ENCODE data around the gene SHOC2.

Gene SHOC2

DNA sequence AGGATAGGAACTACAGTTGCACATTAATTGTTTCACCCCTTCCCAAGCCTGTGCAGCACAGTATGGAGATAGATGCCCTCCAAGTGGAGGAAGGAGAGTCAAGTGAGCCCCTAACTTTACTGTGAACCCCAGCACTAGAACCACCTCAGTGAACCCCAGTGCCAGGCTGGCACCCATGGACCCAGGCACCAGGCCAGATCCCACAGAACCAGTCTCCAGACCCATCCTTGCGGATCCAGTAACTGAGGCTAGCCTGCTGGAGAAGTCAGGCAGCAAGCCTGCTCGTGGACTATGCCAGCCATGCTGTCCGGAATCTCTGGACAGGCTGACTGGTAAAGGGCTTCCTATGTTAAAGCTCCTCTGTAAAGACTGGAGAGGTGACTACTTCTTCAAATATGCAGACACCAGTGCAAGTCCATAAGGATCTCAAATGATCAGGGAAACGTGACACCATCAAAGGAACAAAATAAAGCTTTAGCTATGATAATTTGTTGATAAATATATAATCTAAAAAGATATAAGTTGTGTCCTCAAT, 27.7 kb downstream of the SHOC2 start:
- no peak for DNase-seq

DNA sequence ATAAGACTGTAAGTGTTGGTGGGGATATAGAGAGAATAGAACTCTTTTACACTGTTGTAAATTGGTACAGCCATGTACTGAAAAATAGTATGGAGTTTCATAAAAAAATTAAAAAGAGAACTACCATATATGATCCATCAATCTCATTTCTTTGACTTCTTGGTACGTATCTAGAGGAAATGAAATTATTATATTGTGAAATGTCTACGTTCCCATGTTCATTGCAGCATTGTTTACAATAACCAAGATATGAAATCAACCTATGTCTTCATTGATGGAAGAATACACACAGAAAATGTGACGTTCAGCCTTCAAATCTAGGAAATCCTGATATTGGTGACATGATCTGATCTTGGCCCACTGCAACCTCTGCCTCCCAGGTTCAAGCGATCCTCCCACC, 32.0 kb downstream of the SHOC2 start:
- no peak for DNase-seq

DNA sequence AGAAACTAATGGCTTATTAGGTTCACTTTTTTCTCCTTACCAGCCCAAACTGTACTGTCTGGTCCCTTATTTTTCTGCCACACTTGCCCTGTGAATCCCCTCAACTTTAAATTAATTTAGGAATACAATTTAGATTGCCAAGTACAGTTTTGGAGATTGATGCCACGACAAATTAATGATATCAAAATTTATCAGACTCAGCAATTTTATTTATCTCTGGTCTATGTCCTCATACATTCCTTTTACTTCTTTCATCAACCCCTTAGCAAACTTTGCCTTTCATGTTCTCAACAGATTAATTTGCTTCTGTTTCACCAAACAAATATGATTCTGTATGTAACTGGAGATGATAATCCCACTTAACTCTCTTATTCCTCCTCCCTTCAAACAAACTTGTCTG, 38.2 kb downstream of the SHOC2 start:
- DNase-seq, result no peak

DNA sequence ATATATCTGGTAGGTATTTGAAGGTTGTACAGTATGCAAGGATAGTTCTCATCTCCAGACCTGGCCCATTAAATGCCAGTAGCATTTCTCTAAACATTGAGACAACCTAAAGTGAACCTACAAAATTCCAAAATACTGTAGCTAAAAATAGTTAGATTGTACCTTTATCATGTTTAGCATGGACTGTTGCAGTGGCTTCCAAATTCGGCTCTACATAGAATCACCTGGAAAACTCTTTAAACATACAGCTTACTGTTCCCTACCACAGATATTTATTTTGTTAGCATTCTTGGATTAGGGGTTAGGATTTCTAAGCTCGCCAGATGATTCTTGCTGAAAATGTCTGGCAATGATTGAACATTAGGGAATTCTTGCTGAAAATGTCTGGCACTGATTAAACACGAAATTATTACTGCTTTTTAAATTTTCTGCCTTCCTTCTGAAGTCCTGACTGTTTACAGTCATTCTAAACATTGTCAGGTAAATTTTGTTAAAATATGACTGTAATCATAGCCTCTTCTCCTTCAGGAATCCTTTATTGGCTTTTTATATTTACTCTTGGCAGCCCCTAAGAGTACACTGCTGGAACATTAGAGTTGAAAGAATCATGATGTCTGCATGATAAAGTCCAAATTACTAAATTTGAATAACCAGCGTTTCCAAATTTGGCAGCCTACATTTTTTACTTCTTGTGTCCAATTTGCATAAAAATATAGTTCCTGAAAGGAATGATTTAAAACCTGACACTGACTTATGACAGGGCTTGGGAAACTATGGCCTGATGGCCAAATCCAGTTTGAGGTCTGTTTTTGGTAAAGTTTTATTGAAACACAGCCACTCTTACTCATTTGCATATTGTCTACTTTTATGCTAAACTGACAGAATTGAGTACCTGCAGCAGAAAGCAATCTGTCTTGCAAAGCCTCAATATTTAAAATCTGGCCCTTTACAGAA, 40.3 kb downstream of the SHOC2 start:
- no peak for DNase-seq

DNA sequence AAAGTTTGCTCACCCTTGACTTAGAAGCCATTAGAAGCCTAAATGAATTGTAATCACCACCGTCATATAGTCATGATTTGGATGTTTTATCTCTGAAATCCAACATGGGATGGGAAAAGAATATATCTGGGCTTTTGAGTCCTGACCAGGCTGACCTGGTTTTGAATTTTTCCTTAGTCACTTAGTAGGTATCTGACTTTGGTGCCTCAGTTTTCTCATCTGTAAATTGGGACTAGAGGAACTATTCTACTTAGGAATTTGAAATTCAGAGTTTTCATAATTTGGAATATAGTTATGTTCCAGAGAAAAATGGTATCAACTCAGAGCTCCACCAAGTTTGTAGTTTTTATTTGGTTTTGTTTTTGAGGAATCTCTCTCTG, 40.9 kb downstream of the SHOC2 start:
- DNase-seq, result no peak

DNA sequence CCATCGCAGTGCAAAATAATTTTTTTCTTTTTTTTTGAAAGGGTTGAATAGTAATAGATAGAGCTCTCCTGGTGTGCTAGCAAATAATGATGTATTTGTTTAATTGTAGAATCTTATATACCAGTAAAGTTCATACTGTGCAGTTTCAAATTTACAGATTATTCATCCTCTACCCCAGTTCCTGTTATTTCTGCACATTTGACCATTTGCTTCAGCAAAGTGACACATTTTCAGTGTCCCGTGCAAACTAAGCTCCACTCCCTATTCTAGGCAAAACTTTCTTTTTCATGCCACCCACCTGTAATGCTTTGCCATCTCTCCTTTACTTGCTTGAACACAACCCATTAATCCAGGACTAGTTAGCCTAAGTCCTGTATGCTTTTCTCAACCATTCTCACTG, 43.0 kb downstream of the SHOC2 start:
- no peak for DNase-seq

DNA sequence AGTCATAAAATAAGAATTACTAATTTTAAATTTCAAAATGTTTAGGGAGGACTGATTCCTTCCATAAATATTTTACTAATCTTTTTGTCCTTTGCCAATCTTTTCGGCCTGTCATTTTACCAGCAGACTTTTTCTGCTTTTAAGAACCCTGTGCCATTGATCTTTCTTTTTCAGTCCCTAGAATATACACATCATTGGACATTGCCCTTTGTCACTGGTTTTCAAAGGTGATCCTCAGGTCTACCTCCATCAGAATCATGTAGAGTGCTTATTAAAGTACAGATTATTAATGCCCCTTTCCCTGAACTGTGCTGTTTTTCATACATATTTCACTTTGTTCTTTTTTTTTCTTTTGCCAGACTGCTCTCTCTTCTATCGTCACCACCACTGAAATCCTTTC, 43.8 kb downstream of the SHOC2 start:
- DNase-seq, result no peak

DNA sequence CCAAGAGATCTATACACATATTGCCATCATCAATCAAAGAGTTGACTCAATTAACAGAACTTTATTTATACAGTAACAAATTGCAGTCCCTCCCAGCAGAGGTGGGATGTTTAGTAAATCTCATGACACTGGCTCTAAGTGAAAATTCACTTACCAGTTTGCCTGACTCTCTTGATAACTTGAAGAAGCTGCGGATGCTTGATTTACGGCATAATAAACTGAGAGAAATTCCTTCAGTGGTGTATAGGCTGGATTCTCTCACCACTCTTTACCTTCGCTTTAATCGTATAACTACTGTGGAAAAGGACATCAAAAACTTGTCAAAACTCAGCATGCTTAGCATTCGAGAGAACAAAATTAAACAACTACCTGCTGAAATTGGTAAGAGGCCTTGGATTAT, 45.3 kb downstream of the SHOC2 start:
- no peak for DNase-seq

DNA sequence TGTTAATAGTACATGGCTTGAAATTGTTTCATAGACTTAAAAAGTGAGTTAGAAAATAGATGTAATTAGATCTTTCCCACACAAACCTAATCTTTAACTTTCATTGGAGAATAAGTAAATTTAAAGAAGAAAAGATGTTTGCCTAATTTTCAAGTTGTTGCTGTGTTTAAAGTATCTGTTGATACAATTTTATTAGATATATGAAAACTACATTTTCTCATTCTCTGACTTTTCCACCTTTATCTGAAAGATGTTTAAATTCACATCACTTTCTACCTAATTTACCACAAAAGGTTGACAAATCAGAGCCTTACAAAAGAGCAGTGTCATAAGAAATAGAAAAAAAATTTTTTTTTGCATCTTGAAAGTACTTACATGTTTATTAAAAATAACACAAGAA, 45.8 kb downstream of the SHOC2 start:
- no peak for DNase-seq

DNA sequence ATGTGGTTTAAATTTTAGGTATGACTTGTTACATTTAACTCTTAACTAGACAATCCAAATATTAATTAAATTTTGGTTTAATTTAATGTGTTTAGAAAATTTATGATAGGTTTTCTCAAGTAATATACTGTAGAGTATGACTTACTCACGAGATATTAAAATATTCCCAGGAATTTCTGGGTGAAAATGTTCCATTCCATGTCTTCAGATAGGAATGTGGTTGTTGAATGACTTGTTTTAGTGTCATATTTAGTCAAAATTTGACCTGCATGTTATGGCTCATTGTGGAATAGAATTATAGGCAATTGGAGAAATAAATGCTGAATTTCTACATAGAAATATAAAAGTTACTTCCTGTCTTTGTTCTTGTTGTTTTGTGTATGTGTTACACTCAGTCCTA, 46.7 kb downstream of the SHOC2 start:
- no peak for DNase-seq

DNA sequence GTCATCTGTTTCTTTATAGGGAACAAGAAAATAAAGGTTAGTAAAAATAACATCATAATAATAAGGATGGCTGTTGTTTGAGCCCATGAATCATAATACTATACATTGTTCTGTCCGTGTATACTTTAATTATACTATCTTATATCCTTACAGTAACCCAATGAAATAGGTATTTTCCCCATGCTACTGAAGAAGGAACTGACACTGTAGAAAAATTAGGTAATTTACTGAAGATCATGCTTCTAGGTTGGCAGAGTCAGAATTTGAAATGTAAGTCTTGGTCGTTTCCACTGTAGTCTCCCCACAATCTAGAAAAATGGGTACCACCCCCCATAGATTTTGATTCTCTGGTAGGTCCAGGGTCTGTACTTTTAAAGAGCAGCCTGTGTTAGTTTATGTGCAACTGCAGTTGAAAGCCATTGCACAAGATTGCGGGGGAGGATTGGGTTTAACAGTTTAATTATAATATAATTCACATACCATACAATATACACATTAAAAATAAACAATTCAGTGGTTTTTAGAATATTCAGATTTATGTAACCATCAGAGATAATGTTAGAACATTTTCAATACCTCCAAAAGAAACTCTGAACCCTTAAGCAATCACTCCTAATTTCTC, 47.7 kb downstream of the SHOC2 start:
- DNase-seq, result no peak

DNA sequence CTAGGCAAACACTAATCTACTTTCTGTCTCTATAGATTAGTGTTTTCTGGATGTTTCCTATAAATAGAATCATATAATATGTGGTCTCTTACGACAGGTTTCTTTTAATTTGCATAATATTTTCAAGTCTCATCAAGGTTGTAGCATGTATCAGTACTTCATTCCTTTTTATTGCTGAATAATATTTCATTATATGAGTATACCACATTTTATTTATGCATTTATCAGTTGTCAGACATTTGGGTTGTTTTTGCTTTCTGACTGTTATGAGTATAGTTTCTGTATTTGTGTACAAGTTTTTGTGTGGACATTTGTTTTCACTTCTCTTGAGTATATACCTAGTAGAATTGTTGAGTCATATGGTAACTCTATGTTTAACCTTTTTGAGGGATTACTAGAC, 48.2 kb downstream of the SHOC2 start:
- no peak for DNase-seq

DNA sequence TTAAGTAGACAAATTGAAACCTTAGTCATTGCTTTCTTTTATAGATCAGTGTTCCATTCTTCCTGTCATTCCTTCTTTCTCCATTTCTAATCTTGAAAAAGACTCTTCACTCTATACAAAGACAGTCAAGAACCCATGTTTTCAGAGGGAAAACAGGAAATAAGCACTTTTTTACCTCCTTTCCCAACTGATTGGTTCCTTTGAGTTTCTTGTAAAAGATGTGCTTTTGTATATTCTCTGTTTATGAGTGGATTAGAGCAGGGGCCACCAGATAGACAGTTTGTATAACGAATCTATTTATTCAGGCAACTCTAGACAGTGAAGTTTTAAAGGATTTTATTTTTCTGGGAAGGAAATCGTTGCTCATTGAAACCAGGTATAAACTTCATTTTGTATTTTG, 49.8 kb downstream of the SHOC2 start:
- no peak for DNase-seq

DNA sequence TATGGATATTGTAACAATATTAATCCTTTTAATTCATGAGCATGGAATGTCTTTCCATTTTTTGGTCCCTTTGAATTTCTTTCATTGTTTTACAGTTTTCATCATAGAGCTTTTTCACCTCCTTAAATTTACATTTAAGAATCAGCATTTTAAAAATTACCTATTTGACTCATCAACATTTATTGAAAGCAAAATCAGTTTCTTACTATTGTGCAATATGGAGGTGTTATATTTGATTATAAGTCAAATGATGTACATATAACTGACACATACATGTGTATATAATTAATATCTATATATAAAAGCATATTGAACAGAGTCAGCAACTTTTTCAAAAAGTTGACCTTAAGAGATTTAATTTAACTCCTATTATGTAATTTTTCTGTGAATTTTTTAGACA, 52.2 kb downstream of the SHOC2 start:
- no peak for DNase-seq

DNA sequence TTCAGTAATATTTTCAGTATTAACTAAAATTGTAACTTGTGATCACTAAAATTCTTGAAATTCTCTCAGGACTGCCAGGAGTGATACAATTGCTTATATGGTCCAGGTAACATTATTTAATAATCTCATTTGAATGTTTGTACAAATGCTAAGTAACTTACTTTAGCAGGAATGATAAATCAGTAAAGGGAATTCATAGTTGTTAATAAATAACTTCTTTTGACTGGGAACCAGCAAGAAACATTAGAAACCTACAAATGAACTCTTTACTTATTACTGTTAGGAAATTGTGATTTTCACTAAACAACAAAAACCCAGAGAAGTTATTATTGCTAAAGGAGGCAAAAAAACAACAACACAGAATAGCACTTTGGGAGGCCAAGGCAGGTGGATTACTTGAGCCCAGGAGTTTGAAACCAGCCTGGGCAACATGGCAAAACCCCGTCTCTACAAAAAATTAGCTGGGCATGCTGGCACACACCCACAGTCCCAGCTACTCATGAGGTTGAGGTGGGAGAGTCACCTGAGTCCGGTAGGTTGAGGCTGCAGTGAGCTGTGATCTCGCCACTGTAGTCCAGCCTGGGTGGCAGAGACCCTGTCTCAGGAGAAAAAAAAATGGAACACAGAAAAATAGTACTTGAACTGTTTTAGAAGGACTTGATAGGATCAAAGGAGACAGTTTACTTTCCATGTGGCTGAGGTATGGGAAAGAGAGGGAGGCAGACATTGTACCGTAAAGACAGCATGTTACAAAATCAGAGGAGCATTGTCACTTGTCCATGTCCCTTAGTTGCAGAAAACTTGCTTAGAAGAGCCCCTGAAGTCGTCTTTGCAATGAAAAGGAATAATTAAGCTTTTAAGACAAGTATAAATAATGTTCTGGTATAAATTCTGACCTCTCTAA, 53.1 kb downstream of the SHOC2 start:
- DNase-seq, result no peak

DNA sequence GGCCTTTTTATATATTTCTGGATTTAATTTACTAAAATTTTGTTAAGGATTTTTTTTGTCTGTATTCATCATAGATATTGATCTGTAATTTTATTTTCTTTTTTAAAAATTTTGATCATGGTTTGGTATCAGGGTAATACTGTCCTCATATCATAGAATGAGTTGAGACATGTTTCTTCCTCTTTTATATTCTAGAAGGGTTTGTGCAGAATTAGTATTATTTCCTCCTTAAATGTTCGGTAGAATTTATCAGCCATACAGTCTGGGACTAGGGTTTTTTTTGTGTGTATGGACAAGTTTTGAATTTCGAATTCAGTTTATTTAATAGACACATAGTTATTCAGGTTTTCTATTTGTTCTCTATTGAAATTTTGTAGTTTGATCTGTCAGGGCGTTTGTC, 54.0 kb downstream of the SHOC2 start:
- DNase-seq, result no peak

DNA sequence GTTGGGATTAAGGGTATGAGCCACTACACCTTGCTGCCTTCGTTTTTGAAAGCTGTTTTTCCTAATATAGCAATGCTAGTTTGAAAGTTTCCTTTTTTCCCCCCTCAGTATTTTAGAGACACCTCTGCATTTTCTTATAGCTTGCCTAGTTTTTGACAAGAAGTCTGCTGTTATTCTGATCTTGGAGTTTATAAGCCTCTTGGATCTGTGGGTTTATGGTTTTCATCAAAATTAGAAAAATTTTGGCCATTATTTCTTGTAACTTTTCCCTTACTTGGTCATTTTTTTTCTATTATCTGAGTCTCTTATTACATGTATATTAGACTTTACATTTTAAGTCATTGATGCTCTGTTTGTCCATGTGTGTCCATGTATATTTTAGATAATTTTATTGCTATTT, 57.2 kb downstream of the SHOC2 start:
- no peak for DNase-seq

DNA sequence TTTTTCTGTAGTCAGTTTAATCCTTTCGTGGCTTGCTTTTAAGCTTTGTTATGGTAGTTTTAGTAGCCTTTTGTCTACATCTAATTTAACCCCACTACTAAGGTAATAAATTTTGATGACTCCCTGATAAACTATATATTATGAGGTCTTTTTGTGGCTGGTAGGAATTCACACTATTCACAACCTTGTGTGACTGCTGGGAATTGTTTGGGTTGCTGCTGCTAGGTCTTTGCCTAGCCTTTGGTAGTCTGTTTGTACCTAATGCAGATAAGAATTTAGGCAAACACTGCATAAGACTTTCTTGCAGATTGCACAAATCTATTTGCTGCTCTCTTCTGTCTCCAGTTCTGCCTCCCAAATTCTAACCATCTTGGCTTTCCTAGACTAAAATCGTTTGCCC, 58.3 kb downstream of the SHOC2 start:
- DNase-seq, result no peak

DNA sequence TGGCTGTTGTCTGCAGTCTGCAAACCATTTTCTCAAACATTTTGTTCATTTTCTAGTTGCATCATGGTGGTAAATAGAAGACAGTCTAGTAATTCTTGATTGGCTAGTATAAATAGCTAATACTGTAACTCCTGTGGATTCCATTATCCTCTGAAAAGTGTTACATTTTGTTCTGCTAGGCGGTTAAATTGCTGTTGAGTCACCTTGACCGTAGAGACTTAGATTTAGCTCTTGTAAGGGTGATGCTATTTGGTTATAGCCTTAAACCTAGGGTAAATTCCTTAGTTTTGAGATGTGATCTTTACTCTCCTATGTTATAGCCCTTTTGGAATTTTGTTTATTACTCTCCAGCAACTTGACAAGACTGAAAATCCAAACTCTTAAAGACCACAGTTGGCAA, 58.8 kb downstream of the SHOC2 start:
- no peak for DNase-seq

DNA sequence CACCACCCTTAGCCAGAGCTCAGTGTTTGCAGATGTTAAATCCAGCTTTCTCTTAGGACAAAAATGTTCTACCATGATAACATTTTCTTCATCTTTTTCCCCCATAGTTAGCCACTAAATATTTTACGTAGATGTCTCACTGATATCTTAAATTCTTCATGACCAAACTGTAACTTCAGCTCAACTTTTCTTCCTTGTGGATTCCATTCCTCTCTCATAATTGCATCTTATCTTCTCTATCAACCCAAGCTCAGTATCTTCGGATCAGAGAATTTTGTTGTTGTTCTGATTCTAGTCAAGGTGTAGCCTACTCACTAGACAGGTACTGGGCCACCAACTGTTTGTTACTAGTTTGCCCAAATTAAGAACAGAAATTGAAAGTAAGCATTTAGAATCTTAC, 60.2 kb downstream of the SHOC2 start:
- no peak for DNase-seq

DNA sequence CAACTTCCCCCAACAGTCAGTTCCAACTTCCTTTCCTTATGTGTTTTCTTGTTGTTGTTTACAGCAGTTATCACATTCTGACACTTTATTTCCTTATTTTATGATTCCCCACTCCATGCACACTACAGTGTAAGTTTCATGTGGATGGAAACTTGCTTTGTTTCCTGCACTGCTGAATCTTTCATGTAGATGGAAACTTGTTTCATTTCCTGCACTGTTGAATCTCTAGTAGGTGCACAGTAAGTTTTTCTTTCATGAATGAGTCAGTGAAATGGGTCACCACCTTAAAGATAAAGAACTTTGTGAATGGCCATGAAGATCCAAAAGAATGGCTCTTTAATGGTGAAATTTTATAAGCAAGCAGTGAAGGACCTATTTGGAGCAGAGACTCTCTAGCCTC, 61.4 kb downstream of the SHOC2 start:
- DNase-seq, result no peak

DNA sequence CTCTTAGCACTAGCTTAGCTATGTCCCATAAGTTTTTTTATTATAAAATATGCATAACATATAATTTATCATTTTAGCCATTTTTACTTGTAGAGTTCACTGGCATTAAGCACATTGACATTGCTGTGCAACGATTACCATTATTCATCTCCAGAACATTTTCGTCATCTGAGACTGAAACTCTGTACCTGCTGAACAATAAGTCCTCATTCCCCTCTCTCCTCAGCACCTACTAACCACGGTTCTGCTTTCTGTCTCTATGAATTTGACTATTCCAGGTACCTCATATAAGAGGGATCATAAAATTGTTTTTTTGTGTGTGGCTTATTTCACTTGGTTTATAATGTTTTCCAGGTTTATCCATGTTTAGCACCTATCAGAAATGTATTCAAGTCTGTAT, 64.1 kb downstream of the SHOC2 start:
- DNase-seq, result no peak

DNA sequence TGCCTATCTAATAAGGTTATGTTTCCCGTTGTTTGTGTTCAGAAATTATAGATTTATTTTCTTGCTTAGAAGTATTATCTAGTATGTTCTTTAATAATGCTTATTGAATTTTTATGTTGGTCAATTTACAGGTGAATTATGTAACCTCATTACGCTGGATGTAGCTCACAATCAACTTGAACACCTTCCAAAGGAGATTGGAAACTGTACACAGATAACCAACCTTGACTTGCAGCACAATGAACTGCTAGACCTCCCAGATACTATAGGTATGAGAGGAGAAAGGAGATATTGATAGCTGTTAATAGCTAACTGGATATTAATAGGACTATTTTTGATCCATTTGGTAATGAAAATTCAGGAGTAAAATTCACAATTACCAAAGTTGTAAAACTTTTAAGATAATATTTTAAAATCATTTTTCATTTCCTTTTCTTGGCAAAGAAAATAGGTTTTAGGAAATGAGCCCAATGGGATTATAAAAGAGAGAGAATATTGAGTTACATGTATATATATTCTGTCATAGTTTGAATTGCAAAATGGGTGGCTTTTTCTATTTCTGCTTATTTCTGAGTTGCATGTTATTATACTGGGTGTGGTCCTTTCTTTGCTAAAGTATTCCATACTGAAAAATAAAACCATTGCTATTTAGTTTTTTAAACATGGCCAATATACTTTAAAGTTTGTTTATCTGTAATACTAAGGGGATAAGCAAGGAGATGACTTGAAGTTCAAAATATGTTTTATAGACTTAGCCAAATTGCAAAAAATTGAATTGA, 66.3 kb downstream of the SHOC2 start:
- no peak for DNase-seq
